H1 (cell line): ENCODE data around the gene SLC47A2. TPM values are rescaled to one million over a fixed set of nuclear protein-coding genes. Genes with fewer than 3 reads are reported as not detected.

Experiments used
- CTCF ChIA-PET: fragments of 300-600 bp; sonication (Branson Sonifier 250); formaldehyde crosslinking; loops from one replicate; lab custom pipeline; 2021; ENCODE audit not compliant: partially characterized antibody; lab: Charles Lee
- POLR2A ChIA-PET: fragments of 300-600 bp; sonication (Branson Sonifier 250); formaldehyde crosslinking; loops from one replicate; lab custom pipeline; 2021; ENCODE audit warnings: inconsistent platforms; ENCODE audit not compliant: partially characterized antibody; lab: Charles Lee
- DNase-seq, 2 experiments: peaks; one replicate each; pipeline versions ENCODE4 v3.0.0 to v3.0.0-alpha.2; 2010 to 2022; ENCODE audit warnings: low spot score in 2 of 2, low read depth in 1 of 2, mixed read lengths in 1 of 2
- FAIRE-seq: peaks from 2 replicates; lab custom pipeline; 2011; peaks lifted over from hg19 to GRCh38; lab: Jason Lieb, UNC
- H2AFZ ChIP-seq: 2 replicates; pipeline ENCODE4 v1.8.1; 2012; ENCODE audit warnings: low read length, inconsistent platforms
- H2AK5ac ChIP-seq: 2 replicates; pipeline ENCODE4 v1.6.1; 2013; ENCODE audit warnings: low read depth, low read length
- H2BK120ac ChIP-seq: replicated peaks from 2 replicates; pipeline ENCODE3; 2013; ENCODE audit warnings: low read depth, low read length, inconsistent platforms
- H2BK12ac ChIP-seq: 2 replicates; pipeline ENCODE4 v1.6.1; 2013; ENCODE audit warnings: low read depth, low read length
- H2BK15ac ChIP-seq: 2 replicates; pipeline ENCODE4 v1.6.1; 2013; ENCODE audit warnings: low read length
- H2BK20ac ChIP-seq: 2 replicates; pipeline ENCODE4 v1.6.1; 2013; ENCODE audit warnings: low read length
- H2BK5ac ChIP-seq: 2 replicates; pipeline ENCODE4 v1.6.1; 2013; ENCODE audit warnings: low read depth, low read length
- H3K14ac ChIP-seq: 2 replicates; pipeline ENCODE4 v1.6.1; 2013; ENCODE audit warnings: inconsistent platforms; ENCODE audit not compliant: insufficient read length
- H3K18ac ChIP-seq: 2 replicates; pipeline ENCODE4 v1.6.1; 2013; ENCODE audit warnings: low read length; ENCODE audit errors: extremely low read depth
- H3K23ac ChIP-seq: 2 replicates; pipeline ENCODE4 v1.6.1; 2013; ENCODE audit warnings: inconsistent platforms; ENCODE audit not compliant: insufficient read length
- H3K23me2 ChIP-seq: 2 replicates; pipeline ENCODE4 v1.6.1; 2013; ENCODE audit warnings: low read depth, low read length
- H3K27ac ChIP-seq: 2 replicates; pipeline ENCODE4 v1.6.1; 2011; ENCODE audit warnings: low read depth, low read length, inconsistent platforms
- H3K27me3 ChIP-seq, 4 experiments: replicated peaks in 1 of 4; 1 replicate in 1 of 4; 2 replicates in 3 of 4; pipeline versions ENCODE4 v1.6.1 to v1.8.1; 2011 to 2013; ENCODE audit warnings: low read length in 3 of 4, mild to moderate bottlenecking in 3 of 4, inconsistent platforms in 2 of 4, mixed read lengths in 2 of 4, moderate library complexity in 1 of 4; ENCODE audit not compliant: control insufficient read depth in 3 of 4, insufficient read depth in 3 of 4; ENCODE audit errors: extremely low read depth in 1 of 4
- H3K36me3 ChIP-seq, 4 experiments: 2 replicates each; pipeline versions ENCODE4 v1.6.1 to v1.8.1; 2011 to 2013; ENCODE audit warnings: mild to moderate bottlenecking in 4 of 4, low read length in 3 of 4, moderate library complexity in 2 of 4, control low read depth in 1 of 4, inconsistent platforms in 1 of 4; ENCODE audit not compliant: insufficient read depth in 4 of 4, control insufficient read depth in 2 of 4
- H3K4ac ChIP-seq: replicated peaks from 2 replicates; pipeline ENCODE3; 2013; ENCODE audit warnings: low read length, low read depth, mixed read lengths, inconsistent platforms; ENCODE audit not compliant: insufficient read length
- H3K4me1 ChIP-seq, 4 experiments: replicated peaks in 1 of 4; 1 replicate in 1 of 4; 2 replicates in 3 of 4; pipeline versions ENCODE4 v1.6.1 to v1.8.1; 2011 to 2013; ENCODE audit warnings: low read length in 3 of 4, inconsistent platforms in 2 of 4, mixed read lengths in 1 of 4; ENCODE audit not compliant: insufficient read depth in 4 of 4, control insufficient read depth in 3 of 4
- H3K4me2 ChIP-seq, 2 experiments: 2 replicates each; pipeline versions ENCODE4 v1.6.1 to v1.8.1; 2011 to 2013; ENCODE audit warnings: low read depth in 2 of 2, low read length in 2 of 2, control low read depth in 1 of 2, inconsistent platforms in 1 of 2, mild to moderate bottlenecking in 1 of 2; ENCODE audit not compliant: insufficient read depth in 1 of 2
- H3K4me3 ChIP-seq, 4 experiments: fragments of 200-600, 300-600 bp in 1 of 4; sonication (generic), shearing (Covaris generic), sonication (Bioruptor Twin) in 1 of 4; 2 replicates each; pipeline versions ENCODE4 v1.5.1 to v1.8.1; 2011 to 2016; ENCODE audit warnings: low read length in 4 of 4, low read depth in 3 of 4, control low read depth in 2 of 4, inconsistent platforms in 2 of 4, mild to moderate bottlenecking in 2 of 4, mixed read lengths in 1 of 4, moderate library complexity in 1 of 4; ENCODE audit not compliant: insufficient read depth in 2 of 4; ENCODE audit errors: extremely low read depth in 1 of 4
- H3K56ac ChIP-seq: replicated peaks from 2 replicates; pipeline ENCODE3; 2013; ENCODE audit warnings: low read depth, mild to moderate bottlenecking, mixed read lengths, low read length, inconsistent platforms; ENCODE audit not compliant: insufficient read length
- H3K79me1 ChIP-seq: 2 replicates; pipeline ENCODE4 v1.6.1; 2013; ENCODE audit warnings: low read depth, low read length, control low read depth
- H3K79me2 ChIP-seq, 2 experiments: 2 replicates each; pipeline versions ENCODE4 v1.6.1 to v1.8.1; 2012 to 2013; ENCODE audit warnings: low read length in 2 of 2, mild to moderate bottlenecking in 2 of 2, inconsistent platforms in 1 of 2; ENCODE audit not compliant: insufficient read depth in 2 of 2, control insufficient read depth in 1 of 2
- H3K9ac ChIP-seq, 4 experiments: replicated peaks in 1 of 4; 1 replicate in 1 of 4; 2 replicates in 3 of 4; pipeline versions ENCODE4 v1.6.1 to v1.8.1; 2011 to 2013; ENCODE audit warnings: low read depth in 3 of 4, low read length in 3 of 4, control low read depth in 2 of 4, mild to moderate bottlenecking in 2 of 4, moderate library complexity in 2 of 4, inconsistent platforms in 1 of 4; ENCODE audit errors: extremely low read depth in 1 of 4
- H3K9me3 ChIP-seq, 2 experiments: 2 replicates each; pipeline versions ENCODE4 v1.6.1 to v1.8.1; 2012 to 2013; ENCODE audit warnings: mild to moderate bottlenecking in 2 of 2, moderate library complexity in 2 of 2, control low read depth in 1 of 2, inconsistent platforms in 1 of 2, low read depth in 1 of 2, low read length in 1 of 2, mixed read lengths in 1 of 2; ENCODE audit not compliant: insufficient read depth in 2 of 2
- H4K20me1 ChIP-seq, 2 experiments: replicated peaks in 1 of 2; 2 replicates each; pipeline versions ENCODE3 to v1.8.1; 2011 to 2013; ENCODE audit warnings: inconsistent platforms in 2 of 2, low read length in 2 of 2, mild to moderate bottlenecking in 1 of 2; ENCODE audit not compliant: insufficient read depth in 2 of 2, control insufficient read depth in 1 of 2
- H4K5ac ChIP-seq: 2 replicates; pipeline ENCODE4 v1.6.1; 2013; ENCODE audit warnings: low read length, low read depth, mixed read lengths, inconsistent platforms; ENCODE audit not compliant: insufficient read length
- H4K8ac ChIP-seq: 2 replicates; pipeline ENCODE4 v1.8.0; 2013; ENCODE audit warnings: mild to moderate bottlenecking, moderate library complexity, low read length, inconsistent platforms; ENCODE audit not compliant: insufficient read depth; ENCODE audit errors: extremely low read depth
- H4K91ac ChIP-seq: replicated peaks from 2 replicates; pipeline ENCODE3; 2013; ENCODE audit warnings: low read length, mixed read lengths, inconsistent platforms; ENCODE audit not compliant: insufficient read length
- ASH2L ChIP-seq: fragments of 200-600, 300-600 bp; sonication (generic); IDR thresholded peaks from one replicate; pipeline ENCODE4 v1.7.1; 2017; ENCODE audit warnings: low read length
- CHD1 ChIP-seq: IDR thresholded peaks from 2 replicates; pipeline ENCODE4 v1.6.1; 2012; ENCODE audit warnings: low read depth, low read length, improper control_type of control experiment
- CREB1 ChIP-seq: IDR thresholded peaks from 2 replicates; pipeline ENCODE4 v1.6.1; 2012; ENCODE audit warnings: inconsistent platforms
- EZH2 ChIP-seq: fragments of 200-600 bp; sonication (generic); IDR thresholded peaks from 2 replicates; pipeline ENCODE4 v1.7.1; 2012; ENCODE audit warnings: low read depth, mild to moderate bottlenecking, moderate library complexity, low read length, inconsistent platforms; ENCODE audit not compliant: severe bottlenecking
- HDAC2 ChIP-seq, 2 experiments: fragments of 300-600 bp in 1 of 2; sonication (generic) in 1 of 2; IDR thresholded peaks; 2 replicates each; pipeline ENCODE4 v1.6.1; 2011 to 2012; ENCODE audit warnings: low read depth in 2 of 2, low read length in 2 of 2, mild to moderate bottlenecking in 2 of 2, moderate library complexity in 2 of 2, borderline replicate concordance in 1 of 2, inconsistent platforms in 1 of 2
- KDM1A ChIP-seq: fragments of 200-600, 300-600 bp; sonication (generic); IDR thresholded peaks from 2 replicates; pipeline ENCODE4 v1.7.1; 2016; ENCODE audit warnings: mild to moderate bottlenecking, low read length, borderline replicate concordance
- MAFK ChIP-seq: IDR thresholded peaks from 2 replicates; pipeline ENCODE4 v1.6.1; 2012; ENCODE audit warnings: low read depth, mild to moderate bottlenecking, improper control_type of control experiment, low read length
- NRF1 ChIP-seq: IDR thresholded peaks from 2 replicates; pipeline ENCODE4 v1.6.1; 2011; ENCODE audit warnings: mild to moderate bottlenecking, low read depth, low read length, improper control_type of control experiment
- POLR2AphosphoS5 ChIP-seq: IDR thresholded peaks from 2 replicates; pipeline ENCODE4 v1.6.1; 2011; ENCODE audit warnings: low read depth, low read length
- POU5F1 ChIP-seq: IDR thresholded peaks from 2 replicates; pipeline ENCODE4 v1.6.1; 2011; ENCODE audit warnings: low read depth, mild to moderate bottlenecking, low read length, moderate library complexity
- RFX5 ChIP-seq: IDR thresholded peaks from 2 replicates; pipeline ENCODE4 v1.6.1; 2011; ENCODE audit warnings: low read depth, low read length, improper control_type of control experiment, borderline replicate concordance
- SIX5 ChIP-seq: IDR thresholded peaks from 2 replicates; pipeline ENCODE4 v1.6.1; 2011; ENCODE audit warnings: mild to moderate bottlenecking, low read depth, low read length
- TBP ChIP-seq: IDR thresholded peaks from 2 replicates; pipeline ENCODE4 v1.6.1; 2011; ENCODE audit warnings: low read depth, low read length, improper control_type of control experiment
- WGBS, 2 experiments: shearing (Covaris generic) in 1 of 2; methylation state at CpG; one replicate each; pipeline versions ENCODE4 v1.1.6 to v1.1.7; 2013 to 2015; ENCODE audit warnings: low lambda C conversion rate in 2 of 2, mixed read lengths in 2 of 2, inconsistent platforms in 1 of 2, low coverage in 1 of 2, missing lambda C conversion rate in 1 of 2; ENCODE audit not compliant: insufficient replicate concordance in 2 of 2, insufficient coverage in 1 of 2, insufficient read length in 1 of 2; ENCODE audit errors: extremely low coverage in 1 of 2, missing lambda C conversion rate in 1 of 2; 5-methylcytosine and 5-hydroxymethylcytosine counted together
- polyA plus RNA-seq, 7 experiments: library from polyadenylated mRNA; depleted of rRNA in 3 of 7; stranded (reverse) in 5 of 7; unstranded in 2 of 7; fragments of >200 nt in 5 of 7; fragments of 200-250 nt in 2 of 7; gene quantifications; 1 replicate in 5 of 7; 2 replicates in 1 of 7; 4 replicates in 1 of 7; pipeline versions ENCODE4 v1.2.1 to v1.2.3, GENCODE V29; 2011 to 2013; ENCODE audit warnings: missing spikeins in 2 of 7, mixed read lengths in 2 of 7
- total RNA-seq: library from RNA; stranded (reverse); fragmentation: NEBNext Ultra II Directional; extraction: Animal tissue kit (Norgen Biotek cat#: 25700); gene quantifications from 2 replicates; pipeline ENCODE4 v1.2.1, GENCODE V29; 2021

Gene SLC47A2
- total and polyA plus RNA-seq, 2 of the 8 experiments (the other 6 are each of a cell fraction or from before 2014, with no cell fraction given), result not detected

- H3K4ac ChIP-seq, result no peak overlapping the region
- no peaks in the 10 kb centered on the region for H3K27me3 ChIP-seq
- no peak overlapping the region for H4K91ac ChIP-seq
- H4K5ac ChIP-seq, result no peak overlapping the region
- no peak overlapping the region for H3K9ac ChIP-seq
- no peak overlapping the region for H2AK5ac ChIP-seq
- H3K79me2 ChIP-seq, result peaks cover 4 to 21% of the 10 kb centered on the region in 2 experiments; a peak in 3 of 4 replicates
- no peak overlapping the region for H2BK15ac ChIP-seq
- H2BK120ac ChIP-seq, result no peak overlapping the region
- FAIRE-seq (no peak), DNase-seq (no peak)
- H3K4me2 ChIP-seq, result no peak overlapping the region
- no peaks in the 10 kb centered on the region for H3K23me2 ChIP-seq
- peaks cover 0 to 2% of the 10 kb centered on the region in 2 experiments for H4K20me1 ChIP-seq
- no peak overlapping the region for H2BK12ac ChIP-seq
- no peak overlapping the region for H3K4me3 ChIP-seq
- peaks cover 4 to 42% (median 24%) of the 10 kb centered on the region in 4 experiments; a peak in 7 of 8 replicates for H3K36me3 ChIP-seq
- H3K18ac ChIP-seq, result no peak overlapping the region
- no peak overlapping the region for H3K56ac ChIP-seq
- H3K79me1 ChIP-seq, result no peaks in the 10 kb centered on the region; the same call in 1 of the 2 replicates
- H3K23ac ChIP-seq, result no peak overlapping the region
- no peak overlapping the region for H3K27ac ChIP-seq
- CTCF ChIA-PET, result interaction anchor here (0.6 to 2.6 kb wide), 5 partner anchors 13 to 192 kb away, joined by 3 to 15 read pairs (median 3); no protein-coding TSS in a partner anchor
- no peaks in the 10 kb centered on the region for H3K4me1 ChIP-seq
- no peak overlapping the region for H2BK5ac ChIP-seq
- POLR2A ChIA-PET, result interaction anchor here (1.6 kb wide), 1 partner anchor 145 kb away, joined by 3 read pairs; no protein-coding TSS in a partner anchor
- no peak overlapping the region for H2AFZ ChIP-seq
- 87% methylated on average over 4 of the region's 4 CpGs; no CpG with 5 or more reads in 1 of the 2 experiments for WGBS, 2 experiments
- 0 out of 2 replicates have a peak overlapping the region, but pooled peaks have one; percentile 16 for H4K8ac ChIP-seq
- H2BK20ac ChIP-seq, result no peak overlapping the region
- no peak overlapping the region for H3K14ac ChIP-seq
- H3K9me3 ChIP-seq, result peaks cover 4 to 20% of the 10 kb centered on the region in 2 experiments; a peak in 3 of 4 replicates
- TF ChIP-seq CHD1 (no peak), NRF1 (no peak), TBP (no peak), RFX5 (no peak), POU5F1 (no peak), EZH2 (no peak), POLR2AphosphoS5 (no peak), CREB1 (no peak), MAFK (no peak), HDAC2 (IDR thresholded peaks at IDR 0.05; ENCODE audit: borderline replicate concordance in 1 of 2, low read depth in 2 of 2, low read length in 2 of 2) (no peak), ASH2L (no peak), SIX5 (no peak), KDM1A (no peak)
Observed at GRCh38 chr17:19656851-19657581, 59.4 kb downstream of the SLC47A2 start.
